Pericardium fibroblast (primary cell): Measurements from ENCODE around the gene RNF186. TPM values are rescaled to one million over a fixed set of nuclear protein-coding genes. Genes with fewer than 3 reads are reported as not detected.

Experiments used
- total RNA-seq: library from RNA; depleted of rRNA; stranded (reverse); fragments of >200 nt; gene quantifications from 2 replicates; pipeline ENCODE4 v1.2.3, GENCODE V29; 2015

Gene RNF186, protein sequence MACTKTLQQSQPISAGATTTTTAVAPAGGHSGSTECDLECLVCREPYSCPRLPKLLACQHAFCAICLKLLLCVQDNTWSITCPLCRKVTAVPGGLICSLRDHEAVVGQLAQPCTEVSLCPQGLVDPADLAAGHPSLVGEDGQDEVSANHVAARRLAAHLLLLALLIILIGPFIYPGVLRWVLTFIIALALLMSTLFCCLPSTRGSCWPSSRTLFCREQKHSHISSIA
- total RNA-seq, result not detected in 2 replicates

DNA sequence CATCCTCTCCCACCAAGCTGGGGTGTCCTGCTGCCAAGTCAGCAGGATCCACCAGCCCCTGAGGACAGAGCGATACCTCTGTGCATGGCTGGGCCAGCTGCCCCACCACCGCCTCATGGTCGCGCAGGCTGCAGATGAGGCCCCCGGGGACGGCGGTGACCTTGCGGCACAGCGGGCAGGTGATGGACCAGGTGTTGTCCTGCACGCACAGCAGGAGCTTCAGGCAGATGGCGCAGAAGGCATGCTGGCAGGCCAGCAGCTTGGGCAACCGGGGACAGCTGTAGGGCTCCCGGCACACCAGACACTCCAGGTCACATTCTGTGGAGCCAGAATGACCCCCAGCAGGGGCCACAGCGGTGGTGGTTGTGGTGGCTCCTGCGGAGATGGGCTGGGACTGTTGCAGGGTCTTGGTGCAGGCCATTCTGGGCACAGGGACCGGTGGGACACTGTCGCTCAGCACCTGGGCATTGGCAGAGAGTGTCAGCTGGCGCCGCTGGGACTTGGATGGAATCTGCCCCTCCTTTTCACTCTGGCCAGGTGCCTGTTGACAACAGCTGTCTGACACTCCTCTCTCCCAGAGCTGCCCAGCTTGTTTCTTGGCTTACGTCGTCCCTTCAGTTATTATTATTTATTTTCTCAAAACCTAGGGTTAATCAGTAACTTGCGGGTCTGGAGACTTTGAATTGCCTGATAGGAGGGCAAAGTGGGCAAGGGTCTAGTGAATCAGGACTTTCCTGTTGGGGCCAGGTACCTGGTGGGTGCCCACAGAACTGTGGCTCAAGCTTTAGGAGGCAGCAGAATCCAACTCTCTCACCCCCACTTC lies at the start of gene RNF186:
Gene RNF186 (minus strand): TSS at position 603 of the 823 bp plus-strand sequence. CDS start 182 bp downstream, at position 421.

DNA sequence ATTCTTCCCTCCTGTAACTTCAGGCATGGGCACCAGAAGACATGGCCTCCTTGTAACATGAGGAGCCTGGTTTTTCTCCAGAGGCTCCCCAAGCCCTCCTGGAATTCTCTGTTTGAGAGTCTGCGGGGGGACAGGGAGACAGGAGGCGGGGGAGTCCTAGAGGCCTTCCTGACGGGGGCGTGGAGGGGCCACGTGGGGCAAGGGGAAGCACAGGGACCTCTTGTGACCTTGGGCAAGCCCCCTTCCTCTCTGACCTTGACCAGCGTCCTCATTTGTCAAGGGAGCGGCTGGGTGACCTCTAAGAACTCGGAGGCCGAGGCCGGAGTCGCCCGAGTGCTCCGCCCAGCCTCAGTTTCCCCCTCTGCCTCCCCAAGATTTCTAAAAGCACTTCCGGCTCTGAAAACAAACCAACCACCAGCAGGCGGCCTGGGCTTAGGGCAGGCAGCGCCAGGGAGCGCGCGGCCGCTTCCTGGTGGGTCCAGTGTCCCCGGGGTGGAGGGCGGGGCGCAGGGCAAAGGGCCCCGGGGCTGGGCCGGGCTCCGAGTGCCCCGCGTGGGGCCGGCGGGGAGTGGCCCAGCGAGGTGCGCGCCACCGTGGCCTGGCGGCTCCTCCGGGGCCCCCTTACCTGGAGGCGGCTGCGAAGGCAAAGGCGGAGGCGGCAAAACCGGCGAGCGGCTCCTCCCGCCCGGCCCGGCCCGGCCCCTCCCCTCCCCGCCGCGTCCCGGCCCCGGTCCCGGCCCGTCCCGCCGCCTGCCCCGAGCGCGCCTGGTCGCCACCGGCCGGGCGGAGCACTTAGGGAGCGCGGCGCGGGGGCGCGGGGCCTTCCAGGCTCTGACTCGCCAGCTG lies 15.6 kb downstream of the RNF186 start, which contains the start of gene TMCO4:
Gene TMCO4 (minus strand): TSS at position 687 of the 846 bp plus-strand sequence. CDS start 19,158 bp downstream, outside the sequence.

Other genes starting within 250 kb of the RNF186 start
- 103 and 185 TPM in 2 replicates for gene NBL1, start 171.0 kb downstream of the RNF186 start, total RNA-seq
- gene HTR6, start 150.4 kb downstream of the RNF186 start, total RNA-seq, result not detected in 2 replicates
- gene TMCO4, start 15.4 kb downstream of the RNF186 start, total RNA-seq, result 8.8 and 15.0 TPM in 2 replicates
- 2.6 and 3.9 TPM in 2 replicates for gene OTUD3, start 67.1 kb upstream of the RNF186 start, total RNA-seq
- gene PLA2G2E, start 108.3 kb upstream of the RNF186 start, total RNA-seq, result not detected in 2 replicates
- gene PLA2G2A, start 164.3 kb upstream of the RNF186 start, total RNA-seq, result 2.0 and 3.2 TPM in 2 replicates